Measurements from ENCODE around the gene CFAP299.

DNA sequence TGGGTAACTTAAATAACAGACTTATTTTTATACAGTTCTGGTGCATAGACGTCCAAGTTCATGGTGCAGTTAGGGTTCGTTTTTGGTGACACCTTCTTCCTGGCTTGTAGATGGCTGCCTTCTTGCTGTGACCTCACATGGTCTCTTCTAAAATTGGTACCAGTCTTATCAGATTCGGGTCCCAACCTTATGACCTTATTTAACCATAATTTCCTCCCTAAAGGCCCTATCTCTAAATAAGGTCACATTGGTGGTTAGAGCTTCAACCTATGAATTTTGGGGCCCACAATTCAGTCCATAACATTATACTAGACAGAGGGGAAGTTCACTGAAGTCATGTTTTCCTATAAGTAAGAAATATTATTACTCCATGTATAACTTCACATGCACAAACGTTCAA lies 128.0 kb downstream of the CFAP299 start:
- TF ChIP-seq, protein P1, sequence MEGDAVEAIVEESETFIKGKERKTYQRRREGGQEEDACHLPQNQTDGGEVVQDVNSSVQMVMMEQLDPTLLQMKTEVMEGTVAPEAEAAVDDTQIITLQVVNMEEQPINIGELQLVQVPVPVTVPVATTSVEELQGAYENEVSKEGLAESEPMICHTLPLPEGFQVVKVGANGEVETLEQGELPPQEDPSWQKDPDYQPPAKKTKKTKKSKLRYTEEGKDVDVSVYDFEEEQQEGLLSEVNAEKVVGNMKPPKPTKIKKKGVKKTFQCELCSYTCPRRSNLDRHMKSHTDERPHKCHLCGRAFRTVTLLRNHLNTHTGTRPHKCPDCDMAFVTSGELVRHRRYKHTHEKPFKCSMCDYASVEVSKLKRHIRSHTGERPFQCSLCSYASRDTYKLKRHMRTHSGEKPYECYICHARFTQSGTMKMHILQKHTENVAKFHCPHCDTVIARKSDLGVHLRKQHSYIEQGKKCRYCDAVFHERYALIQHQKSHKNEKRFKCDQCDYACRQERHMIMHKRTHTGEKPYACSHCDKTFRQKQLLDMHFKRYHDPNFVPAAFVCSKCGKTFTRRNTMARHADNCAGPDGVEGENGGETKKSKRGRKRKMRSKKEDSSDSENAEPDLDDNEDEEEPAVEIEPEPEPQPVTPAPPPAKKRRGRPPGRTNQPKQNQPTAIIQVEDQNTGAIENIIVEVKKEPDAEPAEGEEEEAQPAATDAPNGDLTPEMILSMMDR (IDR thresholded peaks at IDR 0.05; ENCODE audit: insufficient read depth, low read length, poor library complexity, severe bottlenecking) = no peak
- no peak for TF ChIP-seq EZH2phosphoT487 (conservative IDR thresholded peaks at IDR 0.05; ENCODE audit: low read length)
